Measurements from ENCODE around the gene DSC3. TPM values are rescaled to one million over a fixed set of nuclear protein-coding genes. Genes with fewer than 3 reads are reported as not detected.

Gene DSC3
- 0.03 and 0.05 TPM in 2 replicates for total RNA-seq (2014; rRNA removed; shearing (Covaris generic))
- 0.05 and 0.17 TPM in 2 replicates for polyA plus RNA-seq (2015; cell fraction: cytosol; rRNA removed)
- polyA plus RNA-seq (2015; cell fraction: nucleus; rRNA removed): 0.04 TPM in 1 of 2 replicates, not detected in the other

- no peak for DNase-seq (ENCODE audit: low read depth, low spot score)
- in situ Hi-C loops (cut with HindIII; ENCODE audit: low pct_unique_long_range_greater_than_20kb, low sequenced_read_pairs): no loop called here
These were observed at the start of gene DSC3 for GRCh38 chr18:31042406-31043181. Gene DSC3, minus strand, starts transcription at chr18:31042742. Its CDS starts 82 bp downstream, at chr18:31042660.

- no peak for DNase-seq (ENCODE audit: low read depth, low spot score)
- in situ Hi-C loops (cut with HindIII; ENCODE audit: low pct_unique_long_range_greater_than_20kb, low sequenced_read_pairs): no loop called here
These were observed 48.8 kb upstream of the DSC3 start for GRCh38 chr18:31091350-31091749.

- DNase-seq (ENCODE audit: low read depth, low spot score): no peak
- in situ Hi-C loops (cut with HindIII; ENCODE audit: low pct_unique_long_range_greater_than_20kb, low sequenced_read_pairs): no loop called here
These were observed 46.0 kb upstream of the DSC3 start for GRCh38 chr18:31088532-31088931.

- in situ Hi-C loops (cut with HindIII; ENCODE audit: low pct_unique_long_range_greater_than_20kb, low sequenced_read_pairs): no loop called here
- no peak for DNase-seq (ENCODE audit: low read depth, low spot score)
These were observed 37.4 kb upstream of the DSC3 start for GRCh38 chr18:31079973-31080372.

GRCh38 chr18:31077878-31078277, 35.3 kb upstream of the DSC3 start:
- in situ Hi-C loops (cut with HindIII; ENCODE audit: low pct_unique_long_range_greater_than_20kb, low sequenced_read_pairs): no loop called here

GRCh38 chr18:31072175-31072574, 29.6 kb upstream of the DSC3 start:
- in situ Hi-C loops (cut with HindIII; ENCODE audit: low pct_unique_long_range_greater_than_20kb, low sequenced_read_pairs): no loop called here
- DNase-seq (ENCODE audit: low read depth, low spot score): no peak

More at GRCh38 chr18:31077878-31078277, 35.3 kb upstream of the DSC3 start:
- no peak for DNase-seq (ENCODE audit: low read depth, low spot score)

- no peak for DNase-seq (ENCODE audit: low read depth, low spot score)
- in situ Hi-C loops (cut with HindIII; ENCODE audit: low pct_unique_long_range_greater_than_20kb, low sequenced_read_pairs): no loop called here
These were observed 27.7 kb upstream of the DSC3 start for GRCh38 chr18:31070206-31070605.

GRCh38 chr18:31066266-31066665, 23.7 kb upstream of the DSC3 start:
- in situ Hi-C loops (cut with HindIII; ENCODE audit: low pct_unique_long_range_greater_than_20kb, low sequenced_read_pairs): no loop called here
- no peak for DNase-seq (ENCODE audit: low read depth, low spot score)

GRCh38 chr18:31065036-31065773, 22.7 kb upstream of the DSC3 start:
- no peak for DNase-seq (ENCODE audit: low read depth, low spot score)
- in situ Hi-C loops (cut with HindIII; ENCODE audit: low pct_unique_long_range_greater_than_20kb, low sequenced_read_pairs): no loop called here

- in situ Hi-C loops (cut with HindIII; ENCODE audit: low pct_unique_long_range_greater_than_20kb, low sequenced_read_pairs): no loop called here
- DNase-seq (ENCODE audit: low read depth, low spot score): no peak
These were observed 21.6 kb upstream of the DSC3 start for GRCh38 chr18:31064130-31064529.

GRCh38 chr18:31061945-31062344, 19.4 kb upstream of the DSC3 start:
- DNase-seq (ENCODE audit: low read depth, low spot score): no peak
- in situ Hi-C loops (cut with HindIII; ENCODE audit: low pct_unique_long_range_greater_than_20kb, low sequenced_read_pairs): no loop called here

GRCh38 chr18:31058897-31059296, 16.4 kb upstream of the DSC3 start:
- no peak for DNase-seq (ENCODE audit: low read depth, low spot score)
- in situ Hi-C loops (cut with HindIII; ENCODE audit: low pct_unique_long_range_greater_than_20kb, low sequenced_read_pairs): no loop called here

- DNase-seq (ENCODE audit: low read depth, low spot score): no peak
- in situ Hi-C loops (cut with HindIII; ENCODE audit: low pct_unique_long_range_greater_than_20kb, low sequenced_read_pairs): no loop called here
These were observed 15.4 kb upstream of the DSC3 start for GRCh38 chr18:31057917-31058316.

- in situ Hi-C loops (cut with HindIII; ENCODE audit: low pct_unique_long_range_greater_than_20kb, low sequenced_read_pairs): no loop called here
- DNase-seq (ENCODE audit: low read depth, low spot score): no peak
These were observed 14.5 kb upstream of the DSC3 start for GRCh38 chr18:31057051-31057450.

- DNase-seq (ENCODE audit: low read depth, low spot score): no peak
- in situ Hi-C loops (cut with HindIII; ENCODE audit: low pct_unique_long_range_greater_than_20kb, low sequenced_read_pairs): no loop called here
These were observed 13.8 kb upstream of the DSC3 start for GRCh38 chr18:31056296-31056695.

GRCh38 chr18:31050635-31051034, 8.1 kb upstream of the DSC3 start:
- DNase-seq (ENCODE audit: low read depth, low spot score): no peak
- in situ Hi-C loops (cut with HindIII; ENCODE audit: low pct_unique_long_range_greater_than_20kb, low sequenced_read_pairs): no loop called here

GRCh38 chr18:31049189-31049588, 6.6 kb upstream of the DSC3 start:
- DNase-seq (ENCODE audit: low read depth, low spot score): no peak
- in situ Hi-C loops (cut with HindIII; ENCODE audit: low pct_unique_long_range_greater_than_20kb, low sequenced_read_pairs): no loop called here

- DNase-seq (ENCODE audit: low read depth, low spot score): no peak
- in situ Hi-C loops (cut with HindIII; ENCODE audit: low pct_unique_long_range_greater_than_20kb, low sequenced_read_pairs): no loop called here
These were observed 5.7 kb upstream of the DSC3 start for GRCh38 chr18:31048216-31048615.

- no peak for DNase-seq (ENCODE audit: low read depth, low spot score)
- in situ Hi-C loops (cut with HindIII; ENCODE audit: low pct_unique_long_range_greater_than_20kb, low sequenced_read_pairs): no loop called here
These were observed 4.4 kb upstream of the DSC3 start for GRCh38 chr18:31046916-31047315.

All from SK-MEL-5 (cell line).